ENCODE results near the gene MYF5.

The MYF5 gene

DNA sequence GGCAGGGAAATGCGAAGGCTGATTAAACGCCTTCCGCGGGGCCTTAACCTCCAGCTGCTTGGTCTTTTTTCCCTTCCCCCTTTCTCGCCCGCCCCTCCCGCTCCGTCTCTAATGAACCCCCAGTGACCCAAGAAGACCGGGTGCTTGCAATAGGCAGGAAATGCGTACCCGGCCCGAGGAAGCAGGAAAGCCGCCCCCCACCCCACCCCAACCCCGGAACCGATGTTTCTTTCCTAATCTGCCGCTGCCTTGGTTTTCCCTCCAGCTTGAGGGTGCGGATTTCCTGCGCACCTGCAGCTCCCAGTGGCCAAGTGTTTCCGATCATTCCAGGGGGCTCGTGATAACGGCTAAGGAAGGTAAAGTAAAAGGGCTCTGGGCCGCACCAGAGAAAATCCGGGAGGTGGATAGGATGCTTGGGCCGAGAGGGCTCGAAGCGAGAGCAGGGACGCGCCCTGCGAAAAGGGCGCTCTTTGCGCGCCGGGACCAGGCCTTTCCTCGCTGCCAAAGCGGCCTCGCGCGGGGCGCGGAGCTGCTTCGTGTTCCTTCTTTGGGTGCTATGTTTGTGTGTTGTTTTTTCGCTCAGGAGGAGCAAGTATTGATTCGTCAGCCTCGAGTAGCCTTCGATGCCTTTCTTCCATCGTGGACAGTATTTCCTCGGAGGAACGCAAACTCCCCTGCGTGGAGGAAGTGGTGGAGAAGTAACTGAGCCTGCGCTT is 8.3 kb upstream of the MYF5 start:
- DNase-seq = no peak

- no peak for DNase-seq
These were observed 7.8 kb upstream of the MYF5 start for GRCh38 chr12:80708975-80709328.

- no peak for DNase-seq
These were observed 6.6 kb upstream of the MYF5 start for GRCh38 chr12:80709811-80710726.

GRCh38 chr12:80710727-80711449 is 5.8 kb upstream of the MYF5 start:
- DNase-seq = no peak

DNA sequence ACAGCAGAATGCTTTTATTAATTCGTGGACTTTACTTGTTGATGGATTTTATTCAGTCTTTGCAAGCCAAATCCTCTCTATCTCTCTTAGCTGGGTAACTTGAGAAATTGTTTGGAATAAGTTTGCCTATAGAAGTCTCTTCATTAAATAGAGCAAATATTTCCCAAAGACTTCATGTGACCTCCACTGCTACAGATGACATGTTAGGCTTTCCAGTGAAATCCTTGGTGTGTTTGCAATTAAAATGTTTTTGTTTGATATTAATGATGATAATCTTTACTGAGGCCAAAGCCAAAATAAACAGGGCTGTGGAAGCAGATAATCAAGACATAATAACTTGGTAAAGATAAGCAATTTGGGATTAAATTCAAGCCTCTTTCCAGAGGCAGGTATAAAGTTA is 4.8 kb upstream of the MYF5 start:
- no peak for DNase-seq

DNA sequence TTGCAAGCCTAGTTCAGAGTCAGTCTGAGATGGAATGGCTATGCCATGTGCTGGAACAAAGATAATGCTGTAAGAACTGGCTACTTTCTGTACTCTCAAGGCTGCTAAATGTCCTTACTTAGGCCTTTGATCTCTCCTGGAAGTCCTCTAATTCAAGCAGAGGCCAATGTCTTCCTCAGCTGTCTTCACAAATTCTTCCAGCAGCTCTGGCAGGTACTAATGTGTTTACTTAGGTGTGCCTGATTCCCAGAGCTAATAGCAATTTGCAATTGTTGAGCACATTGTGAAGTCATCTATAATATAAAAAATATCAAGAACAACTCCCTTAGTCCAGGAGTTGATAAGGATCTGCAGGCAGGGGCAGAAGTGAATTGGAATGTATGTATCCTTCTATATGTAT is 3.8 kb upstream of the MYF5 start:
- DNase-seq = no peak

GRCh38 chr12:80713419-80713818 is 3.3 kb upstream of the MYF5 start:
- DNase-seq = no peak

- no peak for DNase-seq
These were observed 2.7 kb upstream of the MYF5 start for GRCh38 chr12:80714055-80714454.

DNA sequence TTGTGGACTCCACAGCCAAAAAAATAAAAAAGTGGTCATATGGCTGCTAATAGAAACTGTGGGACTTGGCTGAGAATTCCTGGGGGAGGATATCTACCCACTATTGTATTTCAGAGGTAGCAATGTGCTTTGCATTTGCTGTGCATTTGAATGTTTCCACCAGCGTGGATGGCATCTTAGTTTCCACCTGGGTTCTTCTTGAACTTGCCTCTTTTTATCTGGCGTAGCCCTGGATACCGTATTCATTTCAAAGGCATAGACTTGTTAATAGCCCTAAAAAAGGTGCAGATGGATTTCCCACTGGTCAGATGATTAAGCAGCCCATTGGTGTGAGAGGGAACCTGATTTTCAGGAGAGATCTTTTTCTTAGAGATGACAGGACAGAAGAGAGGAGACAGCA is 1.9 kb upstream of the MYF5 start:
- DNase-seq = no peak

DNA sequence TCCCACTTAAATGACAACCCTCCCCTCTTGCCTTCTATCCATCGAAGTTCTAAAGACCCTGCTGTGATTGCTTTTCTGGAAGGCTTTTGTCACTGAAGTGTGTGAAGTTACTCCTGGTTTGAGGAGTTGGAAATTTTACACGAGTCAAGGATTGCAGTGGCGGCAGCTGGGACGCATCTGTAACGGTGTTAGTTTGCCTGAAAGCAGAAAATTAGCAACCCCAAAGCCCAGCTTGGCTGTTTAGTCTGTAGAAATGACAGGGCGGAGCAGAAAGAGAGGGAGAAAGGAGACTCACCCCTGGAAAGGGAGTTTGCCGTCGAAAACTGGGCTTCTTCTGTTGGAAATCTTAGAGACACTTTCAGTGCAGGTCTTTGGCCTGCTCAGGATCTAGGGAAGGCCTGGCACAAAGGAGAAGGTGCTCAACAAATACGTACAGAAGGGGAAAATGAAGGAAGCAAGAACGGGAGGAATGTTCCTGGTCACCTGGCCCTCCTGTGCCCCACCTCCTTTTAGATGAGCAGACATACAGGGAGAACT is 931 bp upstream of the MYF5 start:
- DNase-seq = no peak

DNA sequence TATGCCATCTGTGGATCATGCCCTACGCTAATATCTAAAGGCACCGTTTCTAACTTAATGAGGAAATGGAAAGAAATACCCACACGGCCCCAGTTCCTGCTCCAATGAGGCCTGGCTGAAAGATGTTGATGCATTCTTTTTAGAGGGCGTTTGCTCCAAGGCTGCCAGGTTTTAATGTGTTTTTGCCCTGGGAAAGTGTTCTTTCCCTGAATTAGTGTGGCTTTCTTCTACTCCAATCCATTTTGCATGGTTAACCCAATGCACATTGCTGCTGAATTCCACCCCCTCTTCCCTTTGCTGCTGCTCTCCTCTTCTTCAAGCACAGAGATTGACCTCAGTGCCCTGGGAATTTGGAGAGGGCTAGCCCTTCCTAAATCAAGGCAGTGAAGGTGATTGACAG is 1.1 kb downstream of the MYF5 start:
- DNase-seq = no peak

- DNase-seq = no peak
These were observed 3.8 kb downstream of the MYF5 start for GRCh38 chr12:80720516-80720915.

GRCh38 chr12:80721326-80721725 is 4.6 kb downstream of the MYF5 start:
- no peak for DNase-seq

- DNase-seq = no peak
These were observed 29.3 kb downstream of the MYF5 start for GRCh38 chr12:80745851-80746505.

- DNase-seq = no peak
These were observed 31.1 kb downstream of the MYF5 start for GRCh38 chr12:80747800-80748199.

DNA sequence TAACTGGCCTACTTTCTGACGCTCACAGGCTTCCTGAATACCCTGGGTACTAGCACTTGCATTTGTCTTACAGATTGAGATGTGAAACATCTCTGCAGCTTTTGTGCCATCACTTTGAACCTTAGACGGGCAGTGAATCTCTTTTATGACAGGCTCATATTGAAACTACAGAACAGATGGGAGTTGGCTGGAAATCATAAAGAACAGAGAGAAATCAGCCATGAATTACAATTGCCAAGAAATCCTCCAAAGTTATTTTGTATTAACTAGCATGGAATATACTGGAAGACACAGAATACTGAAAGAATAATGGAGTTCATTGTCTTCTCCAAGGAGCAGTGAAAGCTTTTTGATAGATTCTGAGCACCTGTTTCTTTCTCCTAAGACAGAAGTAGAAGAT is 32.7 kb downstream of the MYF5 start:
- DNase-seq = no peak

DNA sequence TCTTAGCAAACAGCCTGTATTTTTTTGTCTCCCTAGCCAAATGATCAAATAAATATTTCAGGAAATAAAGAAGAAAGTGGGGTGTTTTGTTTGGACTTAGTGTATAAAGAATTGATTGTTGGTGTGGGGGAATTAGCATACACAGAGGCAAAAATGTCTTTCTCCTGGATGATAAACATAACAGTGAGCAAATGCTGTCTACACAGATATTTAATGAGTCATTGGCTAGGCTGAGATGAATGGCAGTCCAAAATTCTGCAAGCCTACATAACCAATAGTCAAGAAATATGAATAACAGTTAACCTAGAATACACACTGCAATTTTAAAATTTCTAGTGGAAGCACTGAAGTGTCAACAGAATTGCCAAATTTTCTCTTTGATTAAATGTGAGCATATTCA is 35.8 kb downstream of the MYF5 start:
- DNase-seq = no peak

DNA sequence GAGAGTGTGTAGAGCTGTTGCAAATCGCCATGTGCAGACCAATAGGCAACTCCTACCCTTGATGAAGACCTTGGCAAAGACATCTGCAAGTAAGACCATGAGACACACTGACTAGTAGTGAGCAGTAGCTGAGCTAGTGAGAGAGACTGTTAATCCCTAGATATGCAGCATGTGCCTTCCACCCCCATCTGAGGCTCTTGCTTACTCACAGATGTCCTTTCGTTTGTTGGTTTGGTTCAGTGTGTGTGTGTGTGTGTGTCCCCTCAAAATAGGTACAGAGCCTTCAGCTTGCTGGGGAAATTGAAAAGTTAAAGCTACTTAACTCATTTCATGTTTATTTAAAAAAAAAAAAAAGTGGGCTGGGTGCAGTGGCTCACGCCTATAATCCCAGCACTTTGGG is 37.6 kb downstream of the MYF5 start:
- DNase-seq = no peak

- DNase-seq = no peak
These were observed 40.2 kb downstream of the MYF5 start for GRCh38 chr12:80756875-80757274.

DNA sequence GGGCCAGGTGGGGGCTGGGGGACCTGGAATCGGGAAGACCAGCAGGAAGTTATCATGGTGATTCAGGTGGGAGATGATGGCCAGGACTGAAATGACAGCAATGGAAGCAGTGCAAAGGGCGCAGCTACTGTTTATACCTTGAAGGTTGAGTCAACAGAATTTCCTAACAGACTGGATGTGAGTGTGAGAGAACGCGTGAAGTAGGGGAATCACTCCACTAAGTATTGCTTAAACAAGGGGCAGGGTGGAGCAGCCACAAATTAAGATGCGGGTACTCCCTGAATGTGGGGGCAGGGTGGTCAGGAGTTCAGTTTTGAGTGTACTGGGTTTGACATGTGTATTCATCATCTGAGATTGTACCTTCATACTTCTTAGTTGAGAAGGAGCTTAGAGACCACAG is 45.1 kb downstream of the MYF5 start:
- no peak for DNase-seq

GRCh38 chr12:80763874-80764273 is 47.2 kb downstream of the MYF5 start:
- no peak for DNase-seq

GRCh38 chr12:80766210-80766609 is 49.5 kb downstream of the MYF5 start:
- no peak for DNase-seq

GRCh38 chr12:80766897-80767296 is 50.2 kb downstream of the MYF5 start:
- no peak for DNase-seq
